Transverse colon (tissue), 4 donors: ENCODE results near the gene ZNF316.

Experiments
- CTCF ChIP-seq, 5 experiments: fragments of 200-600 bp in 3 of 5; fragments of 450-650 bp in 2 of 5; sonication (generic) in 3 of 5; IDR thresholded peaks; 1 replicate in 2 of 5; 2 replicates in 3 of 5; pipeline ENCODE4 v1.5.1; 2016 to 2017; ENCODE audit warnings: antibody characterized with exemption in 5 of 5, inconsistent platforms in 3 of 5, mild to moderate bottlenecking in 2 of 5, moderate library complexity in 1 of 5
- POLR2A ChIP-seq: fragments of 450-650 bp; IDR thresholded peaks from one replicate; pipeline ENCODE4 v1.6.1; 2016; ENCODE audit warnings: antibody characterized with exemption, mild to moderate bottlenecking, moderate library complexity
- POLR2AphosphoS5 ChIP-seq, 3 donors: sonication (generic); formaldehyde crosslinking; IDR thresholded peaks; one replicate each; pipeline ENCODE4 v1.6.1; 2016; ENCODE audit warnings: antibody characterized with exemption in 3 of 3

- TF ChIP-seq CTCF (IDR thresholded peaks at IDR 0.05), result no peak
- no peak for TF ChIP-seq POLR2A
- no peak for TF ChIP-seq POLR2AphosphoS5 (IDR thresholded peaks at IDR 0.05)
Measured at GRCh38 chr7:6640246-6640721, 3.2 kb downstream of the ZNF316 start.
